ENCODE measurements around the gene HOXA5.

The HOXA5 gene

DNA sequence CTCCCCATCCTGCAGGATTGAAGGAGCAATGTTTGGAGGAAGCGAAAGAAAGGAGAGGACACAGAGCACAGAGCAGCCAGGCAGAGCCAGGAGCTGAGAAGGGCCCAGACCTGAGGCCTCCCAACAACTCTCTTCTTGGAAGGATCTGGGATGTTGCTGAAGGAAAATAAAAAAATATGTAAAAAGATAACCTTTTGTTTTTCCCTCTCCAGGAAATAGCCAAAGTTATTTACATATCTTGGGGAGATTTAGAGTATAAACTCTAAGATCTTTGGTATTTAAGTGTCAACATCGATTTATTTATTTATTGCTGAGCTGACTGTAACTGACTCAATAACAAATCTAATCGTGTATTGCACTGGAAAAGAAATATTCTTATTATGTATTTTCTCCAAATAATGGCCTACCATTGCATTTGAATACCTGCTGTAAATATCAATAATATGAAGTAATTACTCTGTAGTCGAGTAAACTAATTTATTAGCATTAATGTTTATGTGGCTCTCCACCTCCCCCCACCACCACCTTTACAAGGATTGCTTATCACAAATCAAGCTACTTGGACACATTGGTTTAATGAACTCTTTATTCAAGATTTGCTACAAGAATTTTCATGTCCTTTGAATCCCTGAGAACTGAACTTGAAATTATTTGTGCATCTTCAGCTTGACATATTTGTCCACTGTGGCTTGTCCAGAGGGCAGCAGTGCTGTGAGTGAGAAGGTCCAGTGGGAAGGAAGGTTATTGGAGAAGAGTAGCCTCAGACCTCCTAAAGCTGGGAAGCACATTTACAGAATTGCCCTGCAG, 43.4 kb upstream of the HOXA5 start:
- no peak overlapping the region for H3K27ac ChIP-seq (ENCODE audit: low read depth, low read length, severe bottlenecking)
- no peaks in the 10 kb centered on the region for H3K9me3 ChIP-seq (ENCODE audit: control insufficient read depth, low read length)
- 36 to 55% methylated on average over 1 of the region's 4 CpGs for WGBS, 2 experiments (ENCODE audit: insufficient coverage in 2 of 2)
- no peaks in the 10 kb centered on the region for H3K36me3 ChIP-seq (ENCODE audit: control insufficient read depth, insufficient read depth, low read length)
- no peak overlapping the region for H3K4me3 ChIP-seq (ENCODE audit: extremely low read depth, insufficient read depth, low read length, poor library complexity, severe bottlenecking)
- peaks cover 18% of the 10 kb centered on the region for H3K4me1 ChIP-seq (ENCODE audit: control insufficient read depth, insufficient read depth, low read length, poor library complexity, severe bottlenecking)

GRCh38 chr7:27185854-27186667, 42.6 kb upstream of the HOXA5 start:
- Histone ChIP-seq H3K27ac (ENCODE audit: low read depth, low read length, severe bottlenecking) (no peak overlapping the region), H3K9me3 (ENCODE audit: control insufficient read depth, low read length) (no peaks in the 10 kb centered on the region), H3K4me3 (ENCODE audit: extremely low read depth, insufficient read depth, low read length, poor library complexity, severe bottlenecking) (no peak overlapping the region), H3K36me3 (ENCODE audit: control insufficient read depth, insufficient read depth, low read length) (no peaks in the 10 kb centered on the region), H3K4me1 (ENCODE audit: control insufficient read depth, insufficient read depth, low read length, poor library complexity, severe bottlenecking) (peaks cover 18% of the 10 kb centered on the region)
- WGBS, 2 experiments (ENCODE audit: insufficient coverage in 2 of 2) = 2 to 3% methylated on average over 19 to 21 of the region's 24 CpGs

GRCh38 chr7:27185013-27185853, 41.8 kb upstream of the HOXA5 start, which contains the start of gene HOXA11:
HOXA11 (minus strand) TSS chr7:27185232; CDS start chr7:27185144, 88 bp downstream.
- Histone ChIP-seq H3K36me3 (ENCODE audit: control insufficient read depth, insufficient read depth, low read length) (no peaks in the 10 kb centered on the region), H3K27ac (ENCODE audit: low read depth, low read length, severe bottlenecking) (no peak within 1 kb of the TSS), H3K9me3 (ENCODE audit: control insufficient read depth, low read length) (no peaks in the 10 kb centered on the region), H3K4me3 (ENCODE audit: extremely low read depth, insufficient read depth, low read length, poor library complexity, severe bottlenecking) (peak within 1 kb of the TSS; percentile 34), H3K4me1 (ENCODE audit: control insufficient read depth, insufficient read depth, low read length, poor library complexity, severe bottlenecking) (peaks cover 18% of the 10 kb centered on the region)
- 2 to 3% methylated on average over 27 to 40 of the region's 43 CpGs for WGBS, 2 experiments (ENCODE audit: insufficient coverage in 2 of 2)

- Histone ChIP-seq H3K9me3 (ENCODE audit: control insufficient read depth, low read length) (no peaks in the 10 kb centered on the region), H3K4me1 (ENCODE audit: control insufficient read depth, insufficient read depth, low read length, poor library complexity, severe bottlenecking) (peaks cover 18% of the 10 kb centered on the region), H3K4me3 (ENCODE audit: extremely low read depth, insufficient read depth, low read length, poor library complexity, severe bottlenecking) (peak overlapping the region; percentile 34), H3K27ac (ENCODE audit: low read depth, low read length, severe bottlenecking) (no peak overlapping the region), H3K36me3 (ENCODE audit: control insufficient read depth, insufficient read depth, low read length) (no peaks in the 10 kb centered on the region)
- 1% methylated on average over 50 to 58 of the region's 72 CpGs for WGBS, 2 experiments (ENCODE audit: insufficient coverage in 2 of 2)
Observed at GRCh38 chr7:27184337-27185012, 41.0 kb upstream of the HOXA5 start.

DNA sequence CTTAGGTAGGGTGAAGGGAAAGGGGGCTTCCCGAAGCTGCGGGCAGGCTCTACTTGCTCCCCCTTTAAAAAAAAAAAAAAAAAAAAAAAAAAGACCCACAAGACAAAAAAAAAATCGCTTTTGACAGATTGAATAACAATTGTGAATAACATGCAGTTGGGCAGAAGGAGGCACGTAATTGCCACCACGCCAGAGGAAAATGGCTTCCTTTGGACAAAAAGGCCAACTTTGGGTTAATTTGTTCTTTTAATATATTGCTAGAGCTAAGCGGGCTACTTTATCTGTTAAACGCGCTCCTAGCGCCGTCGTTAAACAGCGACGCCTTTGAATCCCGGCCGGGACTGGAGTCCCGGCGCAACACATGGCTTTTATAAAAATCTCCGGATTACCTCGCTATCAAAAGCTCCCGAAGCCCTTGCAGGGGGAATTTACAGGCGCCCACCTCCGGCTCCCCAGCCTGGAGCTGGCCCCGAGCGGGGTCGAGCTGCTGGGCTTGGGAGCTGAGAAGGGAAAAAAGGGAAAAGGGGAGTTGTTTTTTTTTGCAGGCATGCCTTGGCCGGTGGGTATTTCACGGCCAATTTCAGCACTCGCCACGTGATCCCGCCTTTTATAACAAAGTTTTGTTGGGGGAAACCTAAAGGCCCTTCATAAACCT, 40.3 kb upstream of the HOXA5 start:
- Histone ChIP-seq H3K4me1 (ENCODE audit: control insufficient read depth, insufficient read depth, low read length, poor library complexity, severe bottlenecking) (peaks cover 12% of the 10 kb centered on the region), H3K4me3 (ENCODE audit: extremely low read depth, insufficient read depth, low read length, poor library complexity, severe bottlenecking) (peak overlapping the region; percentile 34), H3K27ac (ENCODE audit: low read depth, low read length, severe bottlenecking) (no peak overlapping the region), H3K9me3 (ENCODE audit: control insufficient read depth, low read length) (no peaks in the 10 kb centered on the region), H3K36me3 (ENCODE audit: control insufficient read depth, insufficient read depth, low read length) (no peaks in the 10 kb centered on the region)
- 1 to 2% methylated on average over 19 to 23 of the region's 30 CpGs for WGBS, 2 experiments (ENCODE audit: insufficient coverage in 2 of 2)

- no peaks in the 10 kb centered on the region for H3K9me3 ChIP-seq (ENCODE audit: control insufficient read depth, low read length)
- H3K4me3 ChIP-seq (ENCODE audit: extremely low read depth, insufficient read depth, low read length, poor library complexity, severe bottlenecking) = peak overlapping the region; percentile 5
- 2% methylated on average over 17 to 27 of the region's 39 CpGs for WGBS, 2 experiments (ENCODE audit: insufficient coverage in 2 of 2)
- H3K4me1 ChIP-seq (ENCODE audit: control insufficient read depth, insufficient read depth, low read length, poor library complexity, severe bottlenecking) = peaks cover 6% of the 10 kb centered on the region
- H3K36me3 ChIP-seq (ENCODE audit: control insufficient read depth, insufficient read depth, low read length) = no peaks in the 10 kb centered on the region
- H3K27ac ChIP-seq (ENCODE audit: low read depth, low read length, severe bottlenecking) = no peak overlapping the region
Observed at GRCh38 chr7:27182861-27183681, 39.6 kb upstream of the HOXA5 start.

- Histone ChIP-seq H3K36me3 (ENCODE audit: control insufficient read depth, insufficient read depth, low read length) (no peaks in the 10 kb centered on the region), H3K9me3 (ENCODE audit: control insufficient read depth, low read length) (no peaks in the 10 kb centered on the region), H3K27ac (ENCODE audit: low read depth, low read length, severe bottlenecking) (no peak overlapping the region), H3K4me1 (ENCODE audit: control insufficient read depth, insufficient read depth, low read length, poor library complexity, severe bottlenecking) (peaks cover 6% of the 10 kb centered on the region), H3K4me3 (ENCODE audit: extremely low read depth, insufficient read depth, low read length, poor library complexity, severe bottlenecking) (no peak overlapping the region)
- 10 to 46% methylated on average over 2 to 3 of the region's 4 CpGs for WGBS, 2 experiments (ENCODE audit: insufficient coverage in 2 of 2)
Observed at GRCh38 chr7:27182285-27182841, 38.9 kb upstream of the HOXA5 start.

- Histone ChIP-seq H3K4me1 (ENCODE audit: control insufficient read depth, insufficient read depth, low read length, poor library complexity, severe bottlenecking) (peaks cover 6% of the 10 kb centered on the region), H3K9me3 (ENCODE audit: control insufficient read depth, low read length) (no peaks in the 10 kb centered on the region), H3K4me3 (ENCODE audit: extremely low read depth, insufficient read depth, low read length, poor library complexity, severe bottlenecking) (no peak overlapping the region), H3K27ac (ENCODE audit: low read depth, low read length, severe bottlenecking) (no peak overlapping the region), H3K36me3 (ENCODE audit: control insufficient read depth, insufficient read depth, low read length) (no peaks in the 10 kb centered on the region)
- 0 to 52% methylated on average over 1 to 3 of the region's 4 CpGs for WGBS, 2 experiments (ENCODE audit: insufficient coverage in 2 of 2)
Observed at GRCh38 chr7:27181795-27182275, 38.4 kb upstream of the HOXA5 start.
